Adrenal gland (tissue), 12 donors: ENCODE results near the gene AGT. TPM values are rescaled to one million over a fixed set of nuclear protein-coding genes. Genes with fewer than 3 reads are reported as not detected.

Experiments
- DNase-seq, 7 donors: peaks; one replicate each; pipeline ENCODE4 v3.0.0-alpha.2; 2019 to 2020
- H3K27ac ChIP-seq, 5 donors: fragments of 200-600 bp; sonication (generic) in 4 of 5; 1 replicate in 3 of 5; 2 replicates in 2 of 5; pipeline versions ENCODE4 v1.5.1 to v1.8.0; 2016 to 2020; ENCODE audit warnings: mild to moderate bottlenecking in 1 of 5
- H3K27me3 ChIP-seq: fragments of 200-600 bp; 2 replicates; pipeline ENCODE4 v1.8.0; 2021
- H3K36me3 ChIP-seq, 2 donors: fragments of 200-600 bp; replicated peaks in 1 of 2; 1 replicate in 1 of 2; 2 replicates in 1 of 2; pipeline versions ENCODE4 v1.5.1 to v1.8.0; 2018 to 2022
- H3K4me1 ChIP-seq, 2 donors: fragments of 200-600 bp; replicated peaks in 1 of 2; 1 replicate in 1 of 2; 2 replicates in 1 of 2; pipeline versions ENCODE4 v1.5.1 to v1.8.0; 2018 to 2021
- H3K4me3 ChIP-seq, 4 donors: fragments of 200-600 bp; sonication (generic) in 3 of 4; one replicate each; pipeline ENCODE4 v1.5.1; 2016 to 2018
- H3K9me3 ChIP-seq, 3 donors: fragments of 200-600 bp; sonication (generic) in 1 of 3; replicated peaks in 1 of 3; 1 replicate in 2 of 3; 2 replicates in 1 of 3; pipeline versions ENCODE4 v1.5.1 to v1.8.0; 2016 to 2021
- CTCF ChIP-seq, 6 experiments: fragments of 450-650 bp in 4 of 6; fragments of 200-600 bp in 2 of 6; sonication (generic) in 1 of 6; IDR thresholded peaks; 1 replicate in 5 of 6; 2 replicates in 1 of 6; pipeline versions ENCODE4 v1.5.1 to v1.8.0; 2016 to 2021; ENCODE audit warnings: antibody characterized with exemption in 6 of 6, mild to moderate bottlenecking in 2 of 6, moderate library complexity in 1 of 6
- POLR2A ChIP-seq, 2 donors: fragments of 450-650 bp; IDR thresholded peaks; one replicate each; pipeline ENCODE4 v1.6.1; 2017; ENCODE audit warnings: antibody characterized with exemption in 2 of 2, mild to moderate bottlenecking in 2 of 2, moderate library complexity in 1 of 2
- WGBS, 4 donors: extraction: QIAGEN DNeasy Blood & Tissue Kit in 2 of 4; methylation state at CpG; one replicate each; pipeline versions ENCODE4 v1.1.5 to v1.1.7; 2013 to 2017; 5-methylcytosine and 5-hydroxymethylcytosine counted together
- intact Hi-C, 2 donors: fragments of 100-400 bp; cut with DNase I; formaldehyde crosslinking; loops; one replicate each; pipeline versions ENCODE4 v1.14.1 to v1.15.0; 2022 to 2023
- polyA plus RNA-seq, 3 donors: library from polyadenylated mRNA; stranded (reverse); fragments of 200-250 nt in 2 of 3; fragments of 350-450 nt in 1 of 3; fragmentation: Illumina TruSeq in 1 of 3; extraction: RNeasy Lipid Tissue Mini Kit (QIAGEN cat#74804) in 1 of 3; gene quantifications; one replicate each; pipeline ENCODE4 v1.2.3, GENCODE V29; 2013 to 2014
- total RNA-seq, 9 donors: library from RNA; depleted of rRNA in 4 of 9; stranded (reverse); fragments of >200 nt in 4 of 9; fragments of 120-200 nt in 1 of 9; fragmentation: NEBNext Ultra II Directional in 1 of 9; extraction: Animal tissue kit (Norgen Biotek cat#: 25700) in 1 of 9; gene quantifications; one replicate each; pipeline versions ENCODE4 v1.1.0 to v1.2.4, GENCODE V29; 2013 to 2023
- donor health status: healthy with polysubstance abuse.
- donor health status: Bipolar disorder and iron deficiency.
- donor health status: DM: yes; HTN: yes; CAD: no.
- donor health status: DM: no; HTN: no; CAD: no.
- donor health status: DM: no; HTN: no; CAD: no.
- donor health status: DM: yes; HTN: yes; CAD: no.

Gene AGT
- total and polyA plus RNA-seq, 12 donors: 6.3 to 103 (median 18.7) TPM

GRCh38 chr1:230680300-230681025 is 33.5 kb downstream of the AGT start:
- peaks cover 0 to 38% of the 10 kb centered on the region in 2 donors for H3K36me3 ChIP-seq

DNA sequence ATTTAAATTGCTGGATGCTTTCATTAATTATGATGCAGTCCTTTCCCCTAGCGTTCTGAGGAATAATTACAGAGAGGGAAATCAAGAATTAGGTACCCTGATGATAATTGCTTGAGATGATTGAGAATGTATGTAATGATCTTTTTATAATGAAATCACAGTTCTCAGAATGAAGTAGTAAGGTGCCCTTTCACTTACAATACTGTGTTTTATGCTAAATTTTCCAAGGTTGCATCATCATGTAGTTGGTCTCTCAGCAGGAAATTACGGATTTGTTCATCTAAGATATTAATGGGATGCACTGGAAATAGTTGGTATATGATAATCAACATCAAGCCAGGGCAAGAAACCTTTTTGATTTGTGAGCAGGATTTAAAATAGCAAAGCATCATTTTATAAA is 34.1 kb downstream of the AGT start:
- H3K36me3 ChIP-seq: peaks cover 0 to 37% of the 10 kb centered on the region in 2 donors

More at GRCh38 chr1:230680300-230681025, 33.5 kb downstream of the AGT start:
- peak overlapping the region in 2 of 5 donors; percentile 24 to 54 for H3K27ac ChIP-seq
- H3K4me3 ChIP-seq: no peak overlapping the region
- H3K27me3 ChIP-seq: no peaks in the 10 kb centered on the region
- peaks cover 16 to 28% of the 10 kb centered on the region in 2 donors for H3K4me1 ChIP-seq
- intact Hi-C loops: no loop called here
- no peak for TF ChIP-seq POLR2A (IDR thresholded peaks at IDR 0.05)
- TF ChIP-seq CTCF (IDR thresholded peaks at IDR 0.05): no peak
- peaks cover 0 to 3% (median 0%) of the 10 kb centered on the region in 3 donors for H3K9me3 ChIP-seq
- no peak for DNase-seq
- WGBS, 4 donors: 57 to 77% (median 58%) methylated on average over 4 of the region's 4 CpGs

DNA sequence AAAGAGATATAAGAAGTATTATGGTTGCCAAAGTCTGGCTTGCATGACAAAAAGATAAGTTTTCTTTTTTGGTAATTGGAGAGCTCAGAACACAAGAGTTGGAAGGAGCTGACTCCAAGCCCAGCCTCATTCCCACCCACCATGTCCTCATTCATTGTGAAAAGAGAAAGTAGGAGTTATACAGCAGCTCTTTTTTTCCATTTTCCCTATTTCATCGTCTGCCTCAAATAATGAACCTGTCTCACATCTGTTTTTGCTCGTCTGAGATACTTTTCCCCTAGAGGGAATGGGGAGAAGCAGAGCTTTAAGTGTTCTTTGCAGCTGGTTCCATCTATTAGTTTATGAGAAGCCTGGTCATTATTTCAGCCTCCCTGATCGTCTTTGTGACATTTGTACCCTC is 34.7 kb downstream of the AGT start:
- peaks cover 0 to 36% of the 10 kb centered on the region in 2 donors for H3K36me3 ChIP-seq
- H3K27ac ChIP-seq: no peak overlapping the region
- DNase-seq: no peak
- intact Hi-C loops: no loop called here
- H3K4me1 ChIP-seq: peaks cover 16 to 28% of the 10 kb centered on the region in 2 donors
- H3K9me3 ChIP-seq: peaks cover 0 to 3% (median 0%) of the 10 kb centered on the region in 3 donors
- H3K4me3 ChIP-seq: no peak overlapping the region
- 66 to 85% (median 77%) methylated on average over 3 of the region's 3 CpGs for WGBS, 4 donors
- TF ChIP-seq CTCF (IDR thresholded peaks at IDR 0.05): no peak
- no peak for TF ChIP-seq POLR2A (IDR thresholded peaks at IDR 0.05)
- H3K27me3 ChIP-seq: no peaks in the 10 kb centered on the region

More for the DNA sequence above, 34.1 kb downstream of the AGT start:
- intact Hi-C loops: no loop called here
- TF ChIP-seq CTCF (IDR thresholded peaks at IDR 0.05) (no peak), POLR2A (IDR thresholded peaks at IDR 0.05) (no peak)
- 88 to 95% (median 92%) methylated on average over 2 of the region's 2 CpGs for WGBS, 4 donors
- Histone ChIP-seq H3K9me3 (peaks cover 0 to 3% (median 0%) of the 10 kb centered on the region in 3 donors), H3K27ac (no peak overlapping the region), H3K4me3 (no peak overlapping the region), H3K4me1 (peaks cover 16 to 28% of the 10 kb centered on the region in 2 donors), H3K27me3 (no peaks in the 10 kb centered on the region)
- no peak for DNase-seq

- intact Hi-C loops: no loop called here
- DNase-seq: no peak
- Histone ChIP-seq H3K27ac (no peak overlapping the region), H3K4me3 (no peak overlapping the region), H3K4me1 (peaks cover 4 to 16% of the 10 kb centered on the region in 2 donors), H3K27me3 (no peaks in the 10 kb centered on the region), H3K36me3 (peaks cover 0 to 50% of the 10 kb centered on the region in 2 donors), H3K9me3 (peaks cover 0 to 3% (median 0%) of the 10 kb centered on the region in 3 donors)
- 98 to 100% (median 100%) methylated on average over 1 of the region's 1 CpG for WGBS, 4 donors
- TF ChIP-seq CTCF (IDR thresholded peaks at IDR 0.05) (no peak), POLR2A (IDR thresholded peaks at IDR 0.05) (no peak)
These were observed 36.7 kb downstream of the AGT start for GRCh38 chr1:230677200-230677599.
